GM18873 (cell line): ENCODE results near the gene ITPR2.
"Not testable (repeated sequence)": the region's sequence is repeated elsewhere in the genome, so short reads cannot be mapped to it uniquely, and the experiment has no call there.

ENCODE experiments used
- ATAC-seq: cut with Tn5 transposase; IDR thresholded peaks from one replicate; pipeline ENCODE4 v1.9.1; 2021; ENCODE audit warnings: mild to moderate bottlenecking, moderate library complexity, moderate number of reproducible peaks; ENCODE audit not compliant: unreplicated experiment, low FRiP score

ITPR2 gene

GRCh38 chr12:26434299-26435068 is 398.5 kb downstream of the ITPR2 start:
- no peak for ATAC-seq

DNA sequence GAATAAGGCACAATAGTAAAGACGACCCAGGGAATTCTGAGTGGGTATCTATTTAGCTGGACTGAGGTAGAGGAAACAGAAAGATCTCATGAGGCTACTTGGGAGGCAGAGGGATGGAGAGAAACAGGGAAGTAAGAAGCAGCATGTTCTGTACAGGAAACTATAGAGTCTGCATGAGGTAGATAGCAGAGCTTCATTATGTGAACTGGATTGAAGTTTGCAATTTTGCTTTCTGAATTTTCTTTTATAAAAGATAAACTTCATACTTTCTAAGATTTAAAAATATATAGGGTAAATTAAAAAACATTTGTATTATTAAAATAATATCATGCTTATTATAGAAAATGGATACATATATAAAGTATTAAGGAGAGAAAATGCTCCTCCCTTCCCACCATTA is 399.3 kb downstream of the ITPR2 start:
- not testable (repeated sequence) for ATAC-seq

GRCh38 chr12:26431211-26431610 is 401.8 kb downstream of the ITPR2 start:
- ATAC-seq: no peak

GRCh38 chr12:26430596-26430995 is 402.4 kb downstream of the ITPR2 start:
- ATAC-seq: not testable (repeated sequence)

GRCh38 chr12:26429070-26429691 is 403.8 kb downstream of the ITPR2 start:
- ATAC-seq: no peak

- ATAC-seq: no peak
Measured at GRCh38 chr12:26428420-26428819, 404.6 kb downstream of the ITPR2 start.

GRCh38 chr12:26426652-26427051 is 406.3 kb downstream of the ITPR2 start:
- ATAC-seq: no peak

GRCh38 chr12:26425587-26426260 is 407.3 kb downstream of the ITPR2 start:
- ATAC-seq: peak; percentile 59

GRCh38 chr12:26422839-26423398 is 410.1 kb downstream of the ITPR2 start:
- no peak for ATAC-seq

- no peak for ATAC-seq
Measured at GRCh38 chr12:26416550-26416949, 416.4 kb downstream of the ITPR2 start.

DNA sequence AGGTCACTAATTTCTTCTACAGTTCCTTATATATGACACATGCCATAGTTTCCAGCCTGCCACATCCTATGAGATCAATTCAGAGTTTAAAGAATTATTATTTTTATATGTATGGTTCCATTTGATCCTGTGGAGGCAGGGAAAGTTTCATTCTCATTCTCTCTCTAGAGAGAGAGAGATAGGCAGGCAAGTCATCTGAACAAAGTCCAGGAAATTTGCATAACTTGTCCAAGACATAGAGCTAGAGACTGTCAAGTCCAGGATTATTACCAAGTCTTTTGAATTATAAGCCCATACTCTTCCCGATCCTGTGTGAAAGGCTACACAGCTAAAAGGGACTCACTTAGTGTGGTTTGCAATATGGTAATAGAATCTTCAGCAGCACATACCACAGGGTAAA is 422.3 kb downstream of the ITPR2 start:
- no peak for ATAC-seq

DNA sequence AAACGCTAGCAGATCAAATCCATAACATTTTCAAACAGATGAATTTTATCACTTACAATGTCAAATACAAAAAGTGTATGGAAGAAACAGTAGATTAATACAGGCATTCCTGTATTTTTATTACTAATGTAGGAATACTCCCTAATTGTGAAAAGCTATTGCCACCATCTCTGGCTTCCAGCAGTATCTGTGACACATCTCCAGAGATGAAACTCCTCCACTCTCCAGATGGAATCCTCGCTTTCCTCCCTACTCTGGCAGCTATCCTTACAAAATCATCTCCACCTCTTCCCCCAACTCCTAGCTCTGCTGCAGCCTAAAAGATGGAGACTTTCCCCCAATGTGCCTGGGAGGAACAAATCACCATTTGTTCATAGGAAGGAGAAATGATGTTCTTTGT is 426.2 kb downstream of the ITPR2 start:
- ATAC-seq: no peak

DNA sequence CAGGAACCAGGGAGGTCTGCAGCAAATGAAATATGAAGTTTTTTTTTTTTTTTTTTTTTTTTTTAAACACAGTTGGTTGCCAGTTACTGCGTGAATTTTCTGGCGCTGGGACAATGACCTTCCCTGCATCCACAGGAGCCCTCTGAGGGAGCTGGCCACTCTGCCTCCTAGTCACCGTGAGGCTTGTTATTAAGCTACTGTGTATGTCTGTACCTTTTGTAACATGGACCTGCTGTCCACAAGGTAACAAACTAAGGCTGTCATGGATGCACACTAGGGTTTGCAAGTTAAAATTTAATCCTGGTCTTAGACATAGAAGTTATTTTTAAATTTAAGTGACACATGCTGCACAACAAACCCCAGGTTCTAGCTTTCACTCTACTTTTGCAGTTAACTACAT is 426.6 kb downstream of the ITPR2 start:
- ATAC-seq: no peak

DNA sequence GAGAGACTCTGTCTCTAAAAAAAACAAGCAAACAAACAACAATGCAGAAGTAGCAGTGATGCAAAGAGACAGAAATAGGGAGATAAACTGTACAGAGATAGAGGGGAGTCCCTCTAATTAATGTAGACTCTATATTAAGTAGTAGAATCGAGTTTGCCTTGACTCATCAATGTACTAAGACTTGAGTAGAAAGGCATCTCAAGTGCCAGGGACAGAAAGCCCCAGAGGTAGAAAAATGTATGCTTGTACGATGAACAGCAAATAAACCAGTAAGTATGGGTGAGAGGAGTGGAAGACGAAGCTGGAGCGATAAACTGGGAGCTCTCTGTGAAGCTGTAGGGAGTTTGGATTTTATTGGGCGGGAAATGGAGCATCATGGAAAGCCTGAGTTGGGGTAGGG is 429.4 kb downstream of the ITPR2 start:
- ATAC-seq: no peak

DNA sequence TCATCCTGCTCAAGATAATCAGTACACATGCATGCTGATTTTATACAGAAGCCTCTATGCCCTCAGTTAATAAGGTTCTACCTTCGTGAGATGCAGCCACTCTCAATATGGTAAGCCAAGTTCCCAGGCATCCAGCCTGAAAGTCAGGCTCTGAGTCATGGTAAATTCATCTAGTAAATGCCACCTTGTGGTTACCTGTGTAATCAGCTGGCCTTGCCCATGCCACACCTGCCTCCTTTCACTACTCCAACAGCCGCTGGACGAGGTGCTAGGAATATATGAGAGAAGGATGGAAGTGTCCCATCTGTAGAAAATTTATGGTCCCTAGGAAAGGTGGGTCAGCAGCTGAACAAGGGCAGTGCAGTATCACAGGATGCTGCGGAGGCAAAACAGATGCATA is 430.3 kb downstream of the ITPR2 start:
- no peak for ATAC-seq

GRCh38 chr12:26401874-26402273 is 431.1 kb downstream of the ITPR2 start:
- no peak for ATAC-seq

GRCh38 chr12:26400627-26401026 is 432.4 kb downstream of the ITPR2 start:
- ATAC-seq: no peak

DNA sequence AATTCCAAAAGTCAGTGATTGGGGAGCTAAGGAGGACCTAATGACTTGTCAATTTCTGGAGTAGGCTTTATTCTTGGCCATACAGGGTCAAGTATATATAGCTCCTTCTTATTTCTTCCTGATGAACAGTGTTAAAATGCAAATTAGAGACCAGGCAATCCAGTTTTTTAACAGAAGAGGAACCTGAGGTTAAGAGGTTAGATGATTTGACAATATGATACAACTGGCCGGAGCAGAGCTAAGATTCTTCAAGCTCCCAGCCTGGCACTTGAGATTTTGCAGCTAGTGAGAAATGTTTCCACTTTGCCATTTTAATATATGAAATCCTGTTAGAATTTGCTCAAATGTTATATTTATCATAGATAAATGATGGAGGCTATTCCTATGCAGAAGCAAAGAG is 433.6 kb downstream of the ITPR2 start:
- ATAC-seq: no peak

GRCh38 chr12:26396402-26396801 is 436.6 kb downstream of the ITPR2 start:
- no peak for ATAC-seq

GRCh38 chr12:26389343-26389742 is 443.7 kb downstream of the ITPR2 start:
- no peak for ATAC-seq

DNA sequence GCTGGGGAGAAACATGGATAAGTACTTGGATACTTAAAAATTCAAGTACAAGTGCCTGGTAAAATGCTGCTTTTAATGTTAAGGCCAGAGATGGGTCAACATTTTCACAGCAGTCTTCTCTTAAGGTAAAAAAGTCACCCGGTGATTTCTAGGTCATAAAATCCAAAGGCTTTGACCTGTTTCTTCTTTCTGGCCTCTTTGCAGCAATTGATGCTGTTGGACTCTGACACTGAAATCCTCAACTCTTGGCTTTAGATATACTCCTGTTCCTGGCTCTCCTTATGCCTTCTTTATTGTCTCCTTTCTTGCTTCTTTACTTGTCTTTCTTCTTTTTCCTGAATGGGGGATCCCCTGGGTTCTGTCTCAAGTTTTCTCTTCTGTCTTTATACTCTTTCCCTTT is 448.5 kb downstream of the ITPR2 start:
- no peak for ATAC-seq
